ENCODE measurements around the gene PPP2CA. TPM values are rescaled to one million over a fixed set of nuclear protein-coding genes. Genes with fewer than 3 reads are reported as not detected.
"Not testable (repeated sequence)": the region's sequence is repeated elsewhere in the genome, so short reads cannot be mapped to it uniquely, and the experiment has no call there.

Gene PPP2CA
- total RNA-seq (2014; rRNA removed; shearing (Covaris generic); ENCODE audit: low replicate concordance), result 72.2 and 88.7 TPM in 2 replicates

- H3K4me1 ChIP-seq (ENCODE audit: low read length), result peaks cover 37% of the 10 kb centered on the region
- H3K9ac ChIP-seq (ENCODE audit: low read length), result peak within 1 kb of the TSS; percentile 97
- peaks cover 50% of the 10 kb centered on the region for H3K79me2 ChIP-seq (ENCODE audit: low read length)
- DNase-seq, result peak; percentile 99
- H3K36me3 ChIP-seq (ENCODE audit: insufficient read depth, low read length), result peaks cover 31% of the 10 kb centered on the region
- H3K9me3 ChIP-seq (ENCODE audit: low read length), result no peaks in the 10 kb centered on the region
- peak within 1 kb of the TSS; percentile 80 for H3K4me3 ChIP-seq (ENCODE audit: low read length)
- no peaks in the 10 kb centered on the region for H3K9me2 ChIP-seq (replicated peaks; ENCODE audit: insufficient read depth, low read length)
- H2AFZ ChIP-seq (ENCODE audit: low read length), result peak within 1 kb of the TSS; percentile 98
- H3K27ac ChIP-seq (ENCODE audit: low read length), result peak within 1 kb of the TSS; percentile 82
- peak within 1 kb of the TSS; percentile 89 for H3K4me2 ChIP-seq (ENCODE audit: low read depth, low read length, poor library complexity, severe bottlenecking)
- H4K20me1 ChIP-seq (ENCODE audit: insufficient read depth, low read depth, low read length), result peaks cover 38% of the 10 kb centered on the region
- H3K27me3 ChIP-seq (ENCODE audit: low read length), result no peaks in the 10 kb centered on the region
Measured at GRCh38 chr5:134225780-134226440, at the start of gene PPP2CA. Gene PPP2CA, minus strand, starts transcription at chr5:134226073. Its CDS starts 212 bp downstream, at chr5:134225861.

GRCh38 chr5:134273642-134274395 is 47.9 kb upstream of the PPP2CA start:
- no peaks in the 10 kb centered on the region for H3K27me3 ChIP-seq (ENCODE audit: low read length)
- H3K9ac ChIP-seq (ENCODE audit: low read length), result no peak overlapping the region
- no peak for DNase-seq
- no peaks in the 10 kb centered on the region for H3K9me2 ChIP-seq (replicated peaks; ENCODE audit: insufficient read depth, low read length)
- H3K9me3 ChIP-seq (ENCODE audit: low read length), result no peaks in the 10 kb centered on the region
- no peak overlapping the region for H3K4me3 ChIP-seq (ENCODE audit: low read length)
- H3K4me2 ChIP-seq (ENCODE audit: low read depth, low read length, poor library complexity, severe bottlenecking), result no peak overlapping the region
- H3K27ac ChIP-seq (ENCODE audit: low read length), result no peak overlapping the region
- H2AFZ ChIP-seq (ENCODE audit: low read length), result 0 out of 2 replicates have a peak overlapping the region, but pooled peaks have one; percentile 9
- no peaks in the 10 kb centered on the region for H3K79me2 ChIP-seq (ENCODE audit: low read length)
- H3K4me1 ChIP-seq (ENCODE audit: low read length), result peaks cover 8% of the 10 kb centered on the region
- H3K36me3 ChIP-seq (ENCODE audit: insufficient read depth, low read length), result no peaks in the 10 kb centered on the region
- H4K20me1 ChIP-seq (ENCODE audit: insufficient read depth, low read depth, low read length), result no peaks in the 10 kb centered on the region

GRCh38 chr5:134271059-134271458 is 45.2 kb upstream of the PPP2CA start:
- no peak for DNase-seq
- H3K27me3 ChIP-seq (ENCODE audit: low read length), result no peaks in the 10 kb centered on the region
- no peak overlapping the region for H3K27ac ChIP-seq (ENCODE audit: low read length)
- H3K4me2 ChIP-seq (ENCODE audit: low read depth, low read length, poor library complexity, severe bottlenecking), result no peak overlapping the region
- no peaks in the 10 kb centered on the region for H4K20me1 ChIP-seq (ENCODE audit: insufficient read depth, low read depth, low read length)
- no peak overlapping the region for H2AFZ ChIP-seq (ENCODE audit: low read length)
- H3K4me1 ChIP-seq (ENCODE audit: low read length), result peaks cover 6% of the 10 kb centered on the region
- no peaks in the 10 kb centered on the region for H3K9me3 ChIP-seq (ENCODE audit: low read length)
- H3K9me2 ChIP-seq (replicated peaks; ENCODE audit: insufficient read depth, low read length), result no peaks in the 10 kb centered on the region
- no peaks in the 10 kb centered on the region for H3K36me3 ChIP-seq (ENCODE audit: insufficient read depth, low read length)
- no peak overlapping the region for H3K4me3 ChIP-seq (ENCODE audit: low read length)
- H3K79me2 ChIP-seq (ENCODE audit: low read length), result no peaks in the 10 kb centered on the region
- H3K9ac ChIP-seq (ENCODE audit: low read length), result no peak overlapping the region

- no peaks in the 10 kb centered on the region for H3K9me3 ChIP-seq (ENCODE audit: low read length)
- no peaks in the 10 kb centered on the region for H3K79me2 ChIP-seq (ENCODE audit: low read length)
- H3K9ac ChIP-seq (ENCODE audit: low read length), result no peak overlapping the region
- H3K36me3 ChIP-seq (ENCODE audit: insufficient read depth, low read length), result no peaks in the 10 kb centered on the region
- no peaks in the 10 kb centered on the region for H4K20me1 ChIP-seq (ENCODE audit: insufficient read depth, low read depth, low read length)
- no peak for DNase-seq
- H3K27me3 ChIP-seq (ENCODE audit: low read length), result 0 out of 2 replicates have a peak, but pooled peaks cover 2% of the 10 kb centered on the region
- no peak overlapping the region for H3K4me2 ChIP-seq (ENCODE audit: low read depth, low read length, poor library complexity, severe bottlenecking)
- H3K9me2 ChIP-seq (replicated peaks; ENCODE audit: insufficient read depth, low read length), result no peaks in the 10 kb centered on the region
- no peak overlapping the region for H3K27ac ChIP-seq (ENCODE audit: low read length)
- H3K4me3 ChIP-seq (ENCODE audit: low read length), result no peak overlapping the region
- no peak overlapping the region for H2AFZ ChIP-seq (ENCODE audit: low read length)
- H3K4me1 ChIP-seq (ENCODE audit: low read length), result no peaks in the 10 kb centered on the region
Measured at GRCh38 chr5:134268919-134269318, 43.0 kb upstream of the PPP2CA start.

GRCh38 chr5:134268019-134268601 is 42.2 kb upstream of the PPP2CA start:
- no peak overlapping the region for H3K27ac ChIP-seq (ENCODE audit: low read length)
- no peak overlapping the region for H2AFZ ChIP-seq (ENCODE audit: low read length)
- no peaks in the 10 kb centered on the region for H3K9me3 ChIP-seq (ENCODE audit: low read length)
- no peaks in the 10 kb centered on the region for H3K4me1 ChIP-seq (ENCODE audit: low read length)
- H3K36me3 ChIP-seq (ENCODE audit: insufficient read depth, low read length), result no peaks in the 10 kb centered on the region
- H3K9me2 ChIP-seq (replicated peaks; ENCODE audit: insufficient read depth, low read length), result no peaks in the 10 kb centered on the region
- H3K4me3 ChIP-seq (ENCODE audit: low read length), result no peak overlapping the region
- no peak overlapping the region for H3K4me2 ChIP-seq (ENCODE audit: low read depth, low read length, poor library complexity, severe bottlenecking)
- no peak for DNase-seq
- no peaks in the 10 kb centered on the region for H4K20me1 ChIP-seq (ENCODE audit: insufficient read depth, low read depth, low read length)
- H3K79me2 ChIP-seq (ENCODE audit: low read length), result no peaks in the 10 kb centered on the region
- H3K27me3 ChIP-seq (ENCODE audit: low read length), result 0 out of 2 replicates have a peak, but pooled peaks cover 2% of the 10 kb centered on the region
- H3K9ac ChIP-seq (ENCODE audit: low read length), result no peak overlapping the region

- no peaks in the 10 kb centered on the region for H3K4me1 ChIP-seq (ENCODE audit: low read length)
- no peaks in the 10 kb centered on the region for H3K36me3 ChIP-seq (ENCODE audit: insufficient read depth, low read length)
- no peaks in the 10 kb centered on the region for H3K79me2 ChIP-seq (ENCODE audit: low read length)
- H3K27ac ChIP-seq (ENCODE audit: low read length), result no peak overlapping the region
- no peaks in the 10 kb centered on the region for H4K20me1 ChIP-seq (ENCODE audit: insufficient read depth, low read depth, low read length)
- no peak overlapping the region for H3K9ac ChIP-seq (ENCODE audit: low read length)
- H3K4me2 ChIP-seq (ENCODE audit: low read depth, low read length, poor library complexity, severe bottlenecking), result no peak overlapping the region
- 0 out of 2 replicates have a peak, but pooled peaks cover 2% of the 10 kb centered on the region for H3K27me3 ChIP-seq (ENCODE audit: low read length)
- DNase-seq, result no peak
- no peaks in the 10 kb centered on the region for H3K9me3 ChIP-seq (ENCODE audit: low read length)
- no peak overlapping the region for H3K4me3 ChIP-seq (ENCODE audit: low read length)
- no peaks in the 10 kb centered on the region for H3K9me2 ChIP-seq (replicated peaks; ENCODE audit: insufficient read depth, low read length)
- no peak overlapping the region for H2AFZ ChIP-seq (ENCODE audit: low read length)
Measured at GRCh38 chr5:134267366-134268018, 41.6 kb upstream of the PPP2CA start.

- no peaks in the 10 kb centered on the region for H3K79me2 ChIP-seq (ENCODE audit: low read length)
- 0 out of 2 replicates have a peak, but pooled peaks cover 2% of the 10 kb centered on the region for H3K27me3 ChIP-seq (ENCODE audit: low read length)
- H3K4me1 ChIP-seq (ENCODE audit: low read length), result no peaks in the 10 kb centered on the region
- no peak overlapping the region for H3K27ac ChIP-seq (ENCODE audit: low read length)
- H2AFZ ChIP-seq (ENCODE audit: low read length), result no peak overlapping the region
- no peaks in the 10 kb centered on the region for H3K9me3 ChIP-seq (ENCODE audit: low read length)
- H3K9me2 ChIP-seq (replicated peaks; ENCODE audit: insufficient read depth, low read length), result no peaks in the 10 kb centered on the region
- H3K9ac ChIP-seq (ENCODE audit: low read length), result no peak overlapping the region
- no peaks in the 10 kb centered on the region for H4K20me1 ChIP-seq (ENCODE audit: insufficient read depth, low read depth, low read length)
- no peak for DNase-seq
- no peak overlapping the region for H3K4me2 ChIP-seq (ENCODE audit: low read depth, low read length, poor library complexity, severe bottlenecking)
- no peak overlapping the region for H3K4me3 ChIP-seq (ENCODE audit: low read length)
- H3K36me3 ChIP-seq (ENCODE audit: insufficient read depth, low read length), result no peaks in the 10 kb centered on the region
Measured at GRCh38 chr5:134263801-134264200, 37.9 kb upstream of the PPP2CA start.

GRCh38 chr5:134262629-134263028 is 36.8 kb upstream of the PPP2CA start:
- H3K79me2 ChIP-seq (ENCODE audit: low read length); H4K20me1 ChIP-seq (ENCODE audit: insufficient read depth, low read depth, low read length); H2AFZ ChIP-seq (ENCODE audit: low read length); H3K27me3 ChIP-seq (ENCODE audit: low read length); H3K4me2 ChIP-seq (ENCODE audit: low read depth, low read length, poor library complexity, severe bottlenecking); DNase-seq; H3K4me1 ChIP-seq (ENCODE audit: low read length); H3K9me2 ChIP-seq (replicated peaks; ENCODE audit: insufficient read depth, low read length); H3K36me3 ChIP-seq (ENCODE audit: insufficient read depth, low read length); H3K9me3 ChIP-seq (ENCODE audit: low read length); H3K9ac ChIP-seq (ENCODE audit: low read length); H3K27ac ChIP-seq (ENCODE audit: low read length); H3K4me3 ChIP-seq (ENCODE audit: low read length): not testable (repeated sequence)
